SU-DHL-6 (cell line): ENCODE measurements around the gene TMEM164.

Source experiments
- EZH2phosphoT487 ChIP-seq: fragments of 200-600 bp; sonication (generic), shearing (Covaris generic); conservative IDR thresholded peaks from 2 replicates; pipeline ENCODE4 v1.6.1; 2018; ENCODE audit warnings: mild to moderate bottlenecking, antibody characterized with exemption, low read length, moderate library complexity, mixed read lengths
- TF ChIP-seq, protein P1 (sequence below): fragments of 200-600 bp; sonication (generic); IDR thresholded peaks from one replicate; pipeline ENCODE4 v1.5.1; 2017; ENCODE audit warnings: antibody characterized with exemption, mild to moderate bottlenecking, low read length, moderate library complexity; ENCODE audit not compliant: insufficient read depth, poor library complexity, severe bottlenecking

- TF ChIP-seq, protein P1, sequence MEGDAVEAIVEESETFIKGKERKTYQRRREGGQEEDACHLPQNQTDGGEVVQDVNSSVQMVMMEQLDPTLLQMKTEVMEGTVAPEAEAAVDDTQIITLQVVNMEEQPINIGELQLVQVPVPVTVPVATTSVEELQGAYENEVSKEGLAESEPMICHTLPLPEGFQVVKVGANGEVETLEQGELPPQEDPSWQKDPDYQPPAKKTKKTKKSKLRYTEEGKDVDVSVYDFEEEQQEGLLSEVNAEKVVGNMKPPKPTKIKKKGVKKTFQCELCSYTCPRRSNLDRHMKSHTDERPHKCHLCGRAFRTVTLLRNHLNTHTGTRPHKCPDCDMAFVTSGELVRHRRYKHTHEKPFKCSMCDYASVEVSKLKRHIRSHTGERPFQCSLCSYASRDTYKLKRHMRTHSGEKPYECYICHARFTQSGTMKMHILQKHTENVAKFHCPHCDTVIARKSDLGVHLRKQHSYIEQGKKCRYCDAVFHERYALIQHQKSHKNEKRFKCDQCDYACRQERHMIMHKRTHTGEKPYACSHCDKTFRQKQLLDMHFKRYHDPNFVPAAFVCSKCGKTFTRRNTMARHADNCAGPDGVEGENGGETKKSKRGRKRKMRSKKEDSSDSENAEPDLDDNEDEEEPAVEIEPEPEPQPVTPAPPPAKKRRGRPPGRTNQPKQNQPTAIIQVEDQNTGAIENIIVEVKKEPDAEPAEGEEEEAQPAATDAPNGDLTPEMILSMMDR = no peak
- no peak for TF ChIP-seq EZH2phosphoT487
These were observed 136.3 kb downstream of the TMEM164 start for GRCh38 chrX:110139172-110139571.
